Adrenal gland (tissue), 12 donors: Measurements from ENCODE around the gene PTPRN2. TPM values are rescaled to one million over a fixed set of nuclear protein-coding genes. Genes with fewer than 3 reads are reported as not detected.

Experiments
- DNase-seq, 7 donors: peaks; one replicate each; pipeline ENCODE4 v3.0.0-alpha.2; 2019 to 2020
- H3K27ac ChIP-seq, 5 donors: fragments of 200-600 bp; sonication (generic) in 4 of 5; 1 replicate in 3 of 5; 2 replicates in 2 of 5; pipeline versions ENCODE4 v1.5.1 to v1.8.0; 2016 to 2020; ENCODE audit warnings: mild to moderate bottlenecking in 1 of 5
- H3K27me3 ChIP-seq: fragments of 200-600 bp; 2 replicates; pipeline ENCODE4 v1.8.0; 2021
- H3K36me3 ChIP-seq, 2 donors: fragments of 200-600 bp; replicated peaks in 1 of 2; 1 replicate in 1 of 2; 2 replicates in 1 of 2; pipeline versions ENCODE4 v1.5.1 to v1.8.0; 2018 to 2022
- H3K4me1 ChIP-seq, 2 donors: fragments of 200-600 bp; replicated peaks in 1 of 2; 1 replicate in 1 of 2; 2 replicates in 1 of 2; pipeline versions ENCODE4 v1.5.1 to v1.8.0; 2018 to 2021
- H3K4me3 ChIP-seq, 4 donors: fragments of 200-600 bp; sonication (generic) in 3 of 4; one replicate each; pipeline ENCODE4 v1.5.1; 2016 to 2018
- H3K9me3 ChIP-seq, 3 donors: fragments of 200-600 bp; sonication (generic) in 1 of 3; replicated peaks in 1 of 3; 1 replicate in 2 of 3; 2 replicates in 1 of 3; pipeline versions ENCODE4 v1.5.1 to v1.8.0; 2016 to 2021
- CTCF ChIP-seq, 6 experiments: fragments of 450-650 bp in 4 of 6; fragments of 200-600 bp in 2 of 6; sonication (generic) in 1 of 6; IDR thresholded peaks; 1 replicate in 5 of 6; 2 replicates in 1 of 6; pipeline versions ENCODE4 v1.5.1 to v1.8.0; 2016 to 2021; ENCODE audit warnings: antibody characterized with exemption in 6 of 6, mild to moderate bottlenecking in 2 of 6, moderate library complexity in 1 of 6
- POLR2A ChIP-seq, 2 donors: fragments of 450-650 bp; IDR thresholded peaks; one replicate each; pipeline ENCODE4 v1.6.1; 2017; ENCODE audit warnings: antibody characterized with exemption in 2 of 2, mild to moderate bottlenecking in 2 of 2, moderate library complexity in 1 of 2
- WGBS, 4 donors: extraction: QIAGEN DNeasy Blood & Tissue Kit in 2 of 4; methylation state at CpG; one replicate each; pipeline versions ENCODE4 v1.1.5 to v1.1.7; 2013 to 2017; 5-methylcytosine and 5-hydroxymethylcytosine counted together
- intact Hi-C, 2 donors: fragments of 100-400 bp; cut with DNase I; formaldehyde crosslinking; loops; one replicate each; pipeline versions ENCODE4 v1.14.1 to v1.15.0; 2022 to 2023
- polyA plus RNA-seq, 3 donors: library from polyadenylated mRNA; stranded (reverse); fragments of 200-250 nt in 2 of 3; fragments of 350-450 nt in 1 of 3; fragmentation: Illumina TruSeq in 1 of 3; extraction: RNeasy Lipid Tissue Mini Kit (QIAGEN cat#74804) in 1 of 3; gene quantifications; one replicate each; pipeline ENCODE4 v1.2.3, GENCODE V29; 2013 to 2014
- total RNA-seq, 9 donors: library from RNA; depleted of rRNA in 4 of 9; stranded (reverse); fragments of >200 nt in 4 of 9; fragments of 120-200 nt in 1 of 9; fragmentation: NEBNext Ultra II Directional in 1 of 9; extraction: Animal tissue kit (Norgen Biotek cat#: 25700) in 1 of 9; gene quantifications; one replicate each; pipeline versions ENCODE4 v1.1.0 to v1.2.4, GENCODE V29; 2013 to 2023
- donor health status: healthy with polysubstance abuse.
- donor health status: Bipolar disorder and iron deficiency.
- donor health status: DM: yes; HTN: yes; CAD: no.
- donor health status: DM: no; HTN: no; CAD: no.
- donor health status: DM: no; HTN: no; CAD: no.
- donor health status: DM: yes; HTN: yes; CAD: no.

Gene PTPRN2
- total and polyA plus RNA-seq, 12 donors, result 2.2 to 16.2 (median 3.4) TPM

DNA sequence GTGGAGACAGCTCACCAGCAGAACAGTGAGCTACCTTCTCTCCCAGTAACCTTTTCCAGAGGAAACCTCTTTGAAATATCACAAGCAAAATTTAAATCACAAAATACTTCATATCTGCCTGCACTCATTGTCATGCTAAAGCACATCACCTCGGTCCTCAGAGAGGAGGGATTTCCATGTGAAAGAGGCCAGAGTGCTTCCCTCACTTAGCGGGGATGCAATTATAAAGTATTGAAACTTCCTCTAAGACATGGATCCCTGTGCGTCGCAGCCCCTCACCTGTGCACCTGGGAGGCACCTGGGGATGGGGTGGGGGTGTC, 792.9 kb downstream of the PTPRN2 start:
- no peaks in the 10 kb centered on the region for H3K4me1 ChIP-seq
- H3K27me3 ChIP-seq, result no peaks in the 10 kb centered on the region
- no peaks in the 10 kb centered on the region for H3K36me3 ChIP-seq
- 59 to 85% (median 72%) methylated on average over 2 to 4 of the region's 4 CpGs for WGBS, 4 donors
- intact Hi-C loops, result no loop called here
- H3K27ac ChIP-seq, result no peak overlapping the region
- TF ChIP-seq CTCF (IDR thresholded peaks at IDR 0.05), result no peak
- TF ChIP-seq POLR2A (IDR thresholded peaks at IDR 0.05), result no peak
- H3K4me3 ChIP-seq, result no peak overlapping the region
- no peak for DNase-seq
- no peaks in the 10 kb centered on the region for H3K9me3 ChIP-seq

DNA sequence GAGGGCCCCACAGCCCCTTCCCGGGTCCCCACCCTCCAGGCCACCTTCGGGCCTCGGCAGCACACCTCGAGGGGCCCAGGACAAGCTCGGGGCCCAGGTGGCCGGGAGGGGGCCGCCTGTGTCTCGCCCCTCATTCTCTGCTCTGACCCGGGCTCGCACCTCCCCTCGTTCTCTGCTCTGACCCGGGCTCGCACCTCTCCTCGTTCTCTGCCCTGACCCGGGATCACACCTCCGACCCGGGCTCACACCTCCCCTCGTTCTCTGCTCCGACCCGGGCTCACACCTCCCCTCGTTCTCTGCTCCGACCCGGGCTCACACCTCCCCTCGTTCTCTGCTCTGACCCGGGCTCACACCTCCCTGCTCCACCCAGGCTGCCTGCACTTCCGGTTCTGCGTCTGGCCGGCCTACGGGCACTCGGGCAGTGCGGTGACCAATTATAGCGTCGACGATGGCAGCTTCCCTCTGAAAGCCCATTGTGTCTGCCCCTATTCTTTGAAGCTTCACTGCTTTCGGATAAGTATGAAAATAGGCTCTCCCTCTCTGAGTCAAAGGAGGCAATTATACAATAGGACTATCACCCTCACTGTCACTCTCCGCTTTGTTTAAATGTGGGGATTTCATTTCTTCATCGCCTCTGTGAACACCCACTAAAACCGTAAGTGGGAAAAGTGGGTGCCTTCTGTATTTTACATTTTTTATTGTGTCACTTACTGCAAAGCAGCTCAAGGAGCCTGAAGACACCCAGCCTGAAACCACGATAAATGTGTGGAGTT, 793.5 kb downstream of the PTPRN2 start:
- H3K27ac ChIP-seq, result no peak overlapping the region
- H3K9me3 ChIP-seq, result no peaks in the 10 kb centered on the region
- no peaks in the 10 kb centered on the region for H3K27me3 ChIP-seq
- TF ChIP-seq POLR2A (IDR thresholded peaks at IDR 0.05) (no peak), CTCF (IDR thresholded peaks at IDR 0.05) (no peak)
- intact Hi-C loops, result no loop called here
- no peak for DNase-seq
- H3K4me3 ChIP-seq, result no peak overlapping the region
- WGBS, 4 donors, result 66 to 76% (median 74%) methylated on average over 36 to 39 of the region's 39 CpGs
- H3K4me1 ChIP-seq, result no peaks in the 10 kb centered on the region
- no peaks in the 10 kb centered on the region for H3K36me3 ChIP-seq

GRCh38 chr7:157793087-157793353, 794.6 kb downstream of the PTPRN2 start:
- WGBS, 4 donors, result 63 to 68% (median 65%) methylated on average over 9 to 10 of the region's 10 CpGs

More at GRCh38 chr7:157793087-157793353, 794.6 kb downstream of the PTPRN2 start:
- no peaks in the 10 kb centered on the region for H3K27me3 ChIP-seq
- no peak for DNase-seq
- TF ChIP-seq POLR2A (IDR thresholded peaks at IDR 0.05) (no peak), CTCF (IDR thresholded peaks at IDR 0.05) (no peak)
- H3K4me1 ChIP-seq, result no peaks in the 10 kb centered on the region
- intact Hi-C loops, result no loop called here
- no peak overlapping the region for H3K27ac ChIP-seq
- no peak overlapping the region for H3K4me3 ChIP-seq
- H3K36me3 ChIP-seq, result no peaks in the 10 kb centered on the region
- H3K9me3 ChIP-seq, result no peaks in the 10 kb centered on the region
